PC-9 (cell line): ENCODE results near the gene AMH. TPM values are rescaled to one million over a fixed set of nuclear protein-coding genes. Genes with fewer than 3 reads are reported as not detected.

Experiments
- BruUV-seq: library from RNA; stranded (reverse); fragments of 400-500 nt; replicated peaks from 2 replicates; lab custom pipeline; 2021; lab: Mats Ljungman, UMichigan
- CTCF ChIA-PET: fragments of 300-600 bp; sonication (Branson Sonifier 250); formaldehyde crosslinking; loops from one replicate; lab custom pipeline; 2022; ENCODE audit warnings: antibody characterized with exemption; lab: Charles Lee
- POLR2A ChIA-PET: fragments of 300-600 bp; sonication (Branson Sonifier 250); formaldehyde crosslinking; loops from one replicate; lab custom pipeline; 2022; ENCODE audit warnings: antibody characterized with exemption; ENCODE audit not compliant: unreplicated experiment; lab: Charles Lee
- DNase-seq, 2 experiments: peaks; one replicate each; pipeline versions ENCODE4 v3.0.0 to v3.0.0-alpha.2; 2015 to 2022; ENCODE audit warnings: mixed read lengths in 1 of 2
- H2AFZ ChIP-seq: fragments of 200-600 bp; sonication (generic); 2 replicates; pipeline ENCODE4 v1.8.1; 2017; ENCODE audit warnings: antibody characterized with exemption
- H3F3A ChIP-seq: fragments of 200-600 bp; sonication (generic); 2 replicates; pipeline ENCODE4 v1.8.1; 2017; ENCODE audit warnings: antibody characterized with exemption, mild to moderate bottlenecking, low read depth; ENCODE audit not compliant: insufficient read depth
- H3K27ac ChIP-seq: fragments of 200-600 bp; sonication (generic); 2 replicates; pipeline ENCODE4 v1.6.1; 2016; ENCODE audit warnings: mixed run types
- H3K27me3 ChIP-seq: fragments of 200-600 bp; sonication (generic); 2 replicates; pipeline ENCODE4 v1.6.1; 2016; ENCODE audit warnings: low read depth, mixed run types; ENCODE audit not compliant: insufficient read depth
- H3K36me3 ChIP-seq: fragments of 200-600 bp; sonication (generic); 2 replicates; pipeline ENCODE4 v1.6.1; 2016; ENCODE audit warnings: low read depth, mixed run types
- H3K4me1 ChIP-seq: fragments of 200-600 bp; sonication (generic); replicated peaks from 2 replicates; pipeline ENCODE4 v1.6.1; 2016; ENCODE audit warnings: mixed run types; ENCODE audit not compliant: insufficient read depth
- H3K4me2 ChIP-seq: fragments of 200-600 bp; sonication (generic); 2 replicates; pipeline ENCODE4 v1.6.1; 2017; ENCODE audit warnings: mixed run types
- H3K4me3 ChIP-seq: fragments of 200-600 bp; sonication (generic); 2 replicates; pipeline ENCODE4 v1.6.1; 2016; ENCODE audit warnings: mixed run types
- H3K79me2 ChIP-seq: fragments of 200-600 bp; sonication (generic); 2 replicates; pipeline ENCODE4 v1.6.1; 2017; ENCODE audit warnings: low read depth, mixed run types
- H3K9me2 ChIP-seq: fragments of 200-600 bp; sonication (generic); 2 replicates; pipeline ENCODE4 v1.8.1; 2017; ENCODE audit warnings: mild to moderate bottlenecking; ENCODE audit not compliant: insufficient read depth
- H3K9me3 ChIP-seq: fragments of 200-600 bp; sonication (generic); 2 replicates; pipeline ENCODE4 v1.8.1; 2016; ENCODE audit warnings: low read depth; ENCODE audit not compliant: insufficient read depth
- H4K20me1 ChIP-seq: fragments of 200-600 bp; sonication (generic); 2 replicates; pipeline ENCODE4 v1.8.1; 2017; ENCODE audit not compliant: insufficient read depth
- EZH2 ChIP-seq: fragments of 200-600 bp; sonication (generic); IDR thresholded peaks from 2 replicates; pipeline ENCODE4 v1.8.0; 2017; ENCODE audit warnings: antibody characterized with exemption, low read depth
- intact Hi-C: fragments of 100-400 bp; cut with micrococcal nuclease; formaldehyde crosslinking; loops from one replicate; pipeline ENCODE4 v1.10.0; 2022; ENCODE audit not compliant: unreplicated experiment
- total RNA-seq: library from RNA; stranded (reverse); gene quantifications from 2 replicates; pipeline ENCODE4 v1.2.3, GENCODE V29; 2021
- TF ChIP-seq, protein P1 (sequence below): fragments of 200-600 bp; sonication (generic); conservative IDR thresholded peaks from 2 replicates; pipeline ENCODE4 v1.6.1; 2017; ENCODE audit warnings: mixed run types, antibody characterized with exemption, mild to moderate bottlenecking, moderate library complexity

AMH gene
- total RNA-seq, 1 experiment from 2014 or later = 8.1 TPM

DNA sequence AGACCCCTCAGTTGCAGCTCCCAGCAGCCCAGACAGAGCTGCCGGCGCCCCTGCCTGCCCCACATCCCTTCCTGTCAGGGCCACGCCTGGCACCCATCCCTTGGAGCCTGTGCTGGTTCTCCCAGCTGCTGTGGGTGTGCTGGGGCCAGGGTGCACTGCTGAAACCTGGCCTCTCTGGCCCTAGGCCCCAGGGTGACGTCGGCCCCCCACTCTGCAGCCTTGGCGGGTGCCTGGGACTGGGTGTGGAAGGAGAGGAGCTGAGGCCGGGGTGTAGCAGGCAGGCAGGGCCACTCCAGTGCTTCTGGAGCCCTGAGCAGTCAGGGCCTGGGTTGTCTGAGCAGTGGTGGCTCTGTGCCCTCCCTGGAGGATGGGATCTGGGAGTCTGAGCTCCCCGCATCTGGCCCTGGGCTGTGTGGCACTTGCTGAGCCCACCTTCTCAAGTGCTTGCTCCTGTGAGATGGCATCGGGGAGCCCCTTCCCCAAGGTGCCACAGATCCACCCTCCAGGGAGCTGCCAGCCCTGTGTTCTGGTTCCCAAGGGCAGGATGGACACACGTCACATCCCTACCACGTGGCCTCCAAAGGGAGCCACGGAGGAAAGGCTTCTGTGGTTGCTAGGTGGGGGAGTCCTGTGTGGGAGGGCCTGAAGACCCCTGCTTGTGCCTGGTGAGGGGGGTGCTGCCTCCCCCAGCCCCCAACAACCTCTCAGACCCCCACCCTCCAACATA, 18.2 kb upstream of the AMH start:
- ChIA-PET POLR2A (interaction anchor here (0.6 kb wide), 1 partner anchor 47 kb away, joined by 4 read pairs; no protein-coding TSS in a partner anchor), CTCF (no interaction called here)
- TF ChIP-seq, protein P1, sequence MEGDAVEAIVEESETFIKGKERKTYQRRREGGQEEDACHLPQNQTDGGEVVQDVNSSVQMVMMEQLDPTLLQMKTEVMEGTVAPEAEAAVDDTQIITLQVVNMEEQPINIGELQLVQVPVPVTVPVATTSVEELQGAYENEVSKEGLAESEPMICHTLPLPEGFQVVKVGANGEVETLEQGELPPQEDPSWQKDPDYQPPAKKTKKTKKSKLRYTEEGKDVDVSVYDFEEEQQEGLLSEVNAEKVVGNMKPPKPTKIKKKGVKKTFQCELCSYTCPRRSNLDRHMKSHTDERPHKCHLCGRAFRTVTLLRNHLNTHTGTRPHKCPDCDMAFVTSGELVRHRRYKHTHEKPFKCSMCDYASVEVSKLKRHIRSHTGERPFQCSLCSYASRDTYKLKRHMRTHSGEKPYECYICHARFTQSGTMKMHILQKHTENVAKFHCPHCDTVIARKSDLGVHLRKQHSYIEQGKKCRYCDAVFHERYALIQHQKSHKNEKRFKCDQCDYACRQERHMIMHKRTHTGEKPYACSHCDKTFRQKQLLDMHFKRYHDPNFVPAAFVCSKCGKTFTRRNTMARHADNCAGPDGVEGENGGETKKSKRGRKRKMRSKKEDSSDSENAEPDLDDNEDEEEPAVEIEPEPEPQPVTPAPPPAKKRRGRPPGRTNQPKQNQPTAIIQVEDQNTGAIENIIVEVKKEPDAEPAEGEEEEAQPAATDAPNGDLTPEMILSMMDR = no peak
- no peak for TF ChIP-seq EZH2
- Histone ChIP-seq H3K4me3 (no peak overlapping the region), H3K9me2 (no peaks in the 10 kb centered on the region), H3K36me3 (no peaks in the 10 kb centered on the region), H2AFZ (no peak overlapping the region), H3K4me2 (no peak overlapping the region), H3K79me2 (peaks cover 24% of the 10 kb centered on the region), H3K27ac (no peak overlapping the region), H3K4me1 (no peaks in the 10 kb centered on the region), H3F3A (no peaks in the 10 kb centered on the region), H4K20me1 (no peaks in the 10 kb centered on the region), H3K27me3 (no peaks in the 10 kb centered on the region), H3K9me3 (no peaks in the 10 kb centered on the region)
- no TSS peak for BruUV-seq
- intact Hi-C loops = loop anchor here (10.0 kb wide), 1 partner anchor 234 kb away; no protein-coding TSS in a partner anchor
- DNase-seq = no peak

DNA sequence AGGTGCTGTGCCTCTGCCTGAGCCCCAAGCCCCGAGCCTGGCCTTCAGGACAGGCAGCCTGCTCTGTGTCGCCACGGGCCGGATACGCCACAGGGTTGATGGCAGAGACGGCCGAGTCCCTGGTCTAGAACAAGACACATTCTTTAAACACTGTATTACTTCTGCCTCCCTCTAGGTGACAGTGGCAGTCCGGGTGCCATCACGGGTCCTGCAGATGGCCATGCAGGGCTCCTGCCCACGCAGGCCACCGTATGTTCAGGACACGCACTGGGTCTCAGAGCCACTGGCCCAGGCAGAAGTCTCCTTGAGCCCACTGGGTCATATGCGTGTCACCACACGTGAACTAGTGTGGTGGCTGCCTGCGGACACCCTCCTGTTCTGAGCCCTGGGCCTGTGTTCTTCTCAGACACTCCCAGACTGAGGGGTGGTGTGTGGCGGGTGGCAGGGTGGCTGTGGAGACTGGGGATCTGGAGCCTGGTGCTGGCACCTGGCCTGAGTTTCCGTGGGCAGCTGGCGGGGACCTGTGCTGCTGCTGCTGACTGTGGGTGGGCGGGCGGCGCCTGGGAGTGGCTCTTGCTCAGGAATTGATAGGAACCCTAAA, 17.4 kb upstream of the AMH start:
- no TSS peak for BruUV-seq
- ChIA-PET CTCF (no interaction called here), POLR2A (no interaction called here)
- Histone ChIP-seq H3K9me2 (no peaks in the 10 kb centered on the region), H3K27me3 (no peaks in the 10 kb centered on the region), H3K4me3 (no peak overlapping the region), H3K4me2 (no peak overlapping the region), H3F3A (no peaks in the 10 kb centered on the region), H3K27ac (no peak overlapping the region), H4K20me1 (no peaks in the 10 kb centered on the region), H3K4me1 (no peaks in the 10 kb centered on the region), H2AFZ (no peak overlapping the region), H3K9me3 (no peaks in the 10 kb centered on the region), H3K36me3 (no peaks in the 10 kb centered on the region), H3K79me2 (peaks cover 24% of the 10 kb centered on the region)
- intact Hi-C loops = loop anchor here (10.0 kb wide), 1 partner anchor 233 kb away; no protein-coding TSS in a partner anchor
- DNase-seq = no peak
- TF ChIP-seq, protein P1 = no peak
- TF ChIP-seq EZH2 = no peak

DNA sequence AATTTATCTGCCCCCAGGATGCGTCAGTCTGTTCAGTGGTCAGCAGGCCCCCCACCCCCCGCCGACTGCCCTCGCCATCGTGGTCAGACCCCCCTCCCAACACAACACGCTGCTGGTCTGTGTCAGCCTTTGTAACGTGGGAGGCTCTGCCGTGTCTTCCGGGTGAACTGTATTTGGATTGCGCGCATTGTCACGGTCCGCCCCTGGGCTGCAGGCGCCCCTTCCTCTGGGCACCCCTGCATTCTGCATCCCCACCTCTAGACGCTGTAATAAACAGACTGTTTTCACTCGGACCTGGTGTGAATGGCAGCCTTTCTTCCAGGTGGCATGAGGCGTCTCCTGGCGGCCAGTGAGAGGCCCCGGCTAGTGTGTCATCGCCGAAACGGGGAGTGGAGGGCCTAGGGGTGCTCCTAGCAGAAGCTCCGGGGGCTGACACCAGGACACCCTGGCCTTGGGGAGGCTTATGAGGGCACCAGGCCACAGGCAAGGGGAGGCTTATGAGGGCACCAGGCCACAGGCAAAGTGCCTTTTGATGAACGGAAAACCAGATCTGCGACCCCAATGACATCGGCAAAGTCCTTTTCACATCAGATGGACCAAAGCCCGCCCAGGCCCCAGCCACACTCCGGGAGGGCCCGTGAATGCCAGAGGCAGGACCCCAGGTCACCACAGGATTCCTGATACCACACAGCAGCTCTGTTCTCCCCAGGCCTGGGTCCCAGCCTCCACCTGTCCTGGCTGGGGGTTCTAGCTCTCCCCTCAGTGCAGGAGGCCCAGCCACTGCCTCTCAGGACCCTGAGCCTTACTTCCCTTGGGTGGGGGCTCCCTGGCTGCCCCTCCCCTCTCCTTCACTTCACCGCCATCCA, 16.6 kb upstream of the AMH start:
- no peaks in the 10 kb centered on the region for H3K9me2 ChIP-seq
- no peaks in the 10 kb centered on the region for H3K27me3 ChIP-seq
- no TSS peak for BruUV-seq
- no peaks in the 10 kb centered on the region for H3K9me3 ChIP-seq
- ChIA-PET CTCF (no interaction called here), POLR2A (no interaction called here)
- H3K79me2 ChIP-seq = peaks cover 32% of the 10 kb centered on the region
- no peaks in the 10 kb centered on the region for H3K36me3 ChIP-seq
- H4K20me1 ChIP-seq = peaks cover 3% of the 10 kb centered on the region
- peaks cover 6% of the 10 kb centered on the region; the same call in 1 of the 2 replicates for H3F3A ChIP-seq
- H3K4me1 ChIP-seq = peaks cover under 1% of the 10 kb centered on the region; the same call in 1 of the 2 replicates
- no peak for DNase-seq
- no peak overlapping the region for H3K4me2 ChIP-seq
- no peak overlapping the region for H2AFZ ChIP-seq
- intact Hi-C loops = loop anchor here (10.0 kb wide), 1 partner anchor 232 kb away; no protein-coding TSS in a partner anchor
- TF ChIP-seq, protein P1 = no peak
- TF ChIP-seq EZH2 = no peak
- no peak overlapping the region for H3K27ac ChIP-seq
- H3K4me3 ChIP-seq = no peak overlapping the region
